NCI-H774 (cell line): Measurements from ENCODE around the gene ORC2.
"Not testable (repeated sequence)": the region's sequence is repeated elsewhere in the genome, so short reads cannot be mapped to it uniquely, and the experiment has no call there.

Experiments used
- DNase-seq: peaks from one replicate; lab custom pipeline; 2025; lab: John Stamatoyannopoulos, UW

Gene ORC2

GRCh38 chr2:200930947-200931626, 32.4 kb downstream of the ORC2 start:
- DNase-seq: no peak

GRCh38 chr2:200929334-200930249, 33.9 kb downstream of the ORC2 start:
- DNase-seq: no peak

- DNase-seq: no peak
Observed at GRCh38 chr2:200922439-200922838, 41.0 kb downstream of the ORC2 start.

GRCh38 chr2:200913654-200914053, 49.8 kb downstream of the ORC2 start:
- DNase-seq: no peak

- no peak for DNase-seq
Observed at GRCh38 chr2:200909958-200910357, 53.5 kb downstream of the ORC2 start.

GRCh38 chr2:200905618-200906296, 57.7 kb downstream of the ORC2 start:
- DNase-seq: peak; percentile 8

- DNase-seq: peak; percentile 33
Observed at GRCh38 chr2:200901459-200902072, 61.9 kb downstream of the ORC2 start.

- DNase-seq: no peak
Observed at GRCh38 chr2:200899482-200899881, 64.0 kb downstream of the ORC2 start.

- DNase-seq: peak; percentile 96
Observed at GRCh38 chr2:200888704-200889625, 74.5 kb downstream of the ORC2 start, which contains the start of the genes NIF3L1 and PPIL3. NIF3L1 (plus strand) TSS chr2:200889371; CDS start chr2:200891944, 2,573 bp downstream. PPIL3 (minus strand) TSS chr2:200889077; CDS start chr2:200887615, 1,462 bp downstream.

GRCh38 chr2:200881715-200882249, 81.7 kb downstream of the ORC2 start:
- DNase-seq: not testable (repeated sequence)

- no peak for DNase-seq
Observed at GRCh38 chr2:200878289-200878880, 85.1 kb downstream of the ORC2 start.

GRCh38 chr2:200877443-200877842, 86.0 kb downstream of the ORC2 start:
- DNase-seq: no peak

GRCh38 chr2:200873560-200873959, 89.9 kb downstream of the ORC2 start:
- DNase-seq: no peak

- no peak for DNase-seq
Observed at GRCh38 chr2:200871151-200871550, 92.3 kb downstream of the ORC2 start.

- DNase-seq: no peak
Observed at GRCh38 chr2:200869014-200869413, 94.4 kb downstream of the ORC2 start.

- DNase-seq: peak; percentile 93
Observed at GRCh38 chr2:200864176-200865034, 99.1 kb downstream of the ORC2 start, which contains the start of gene CLK1. CLK1 (minus strand) TSS chr2:200864658; CDS start chr2:200861862, 2,796 bp downstream.

GRCh38 chr2:200863782-200864175, 99.7 kb downstream of the ORC2 start:
- DNase-seq: no peak

- DNase-seq: no peak
Observed at GRCh38 chr2:200862532-200863000, 100.9 kb downstream of the ORC2 start.

- DNase-seq: no peak
Observed at GRCh38 chr2:200861617-200862155, 101.8 kb downstream of the ORC2 start.
